GM19324 (cell line): ENCODE data around the gene INPP4B.
"Not testable (repeated sequence)": the region's sequence is repeated elsewhere in the genome, so short reads cannot be mapped to it uniquely, and the experiment has no call there.

ENCODE experiments used
- ATAC-seq: cut with Tn5 transposase; IDR thresholded peaks from one replicate; pipeline ENCODE4 v1.9.1; 2021; ENCODE audit warnings: mild to moderate bottlenecking, moderate library complexity; ENCODE audit not compliant: unreplicated experiment, low FRiP score

INPP4B gene

GRCh38 chr4:142427456-142427855 is 418.6 kb downstream of the INPP4B start:
- ATAC-seq = no peak

DNA sequence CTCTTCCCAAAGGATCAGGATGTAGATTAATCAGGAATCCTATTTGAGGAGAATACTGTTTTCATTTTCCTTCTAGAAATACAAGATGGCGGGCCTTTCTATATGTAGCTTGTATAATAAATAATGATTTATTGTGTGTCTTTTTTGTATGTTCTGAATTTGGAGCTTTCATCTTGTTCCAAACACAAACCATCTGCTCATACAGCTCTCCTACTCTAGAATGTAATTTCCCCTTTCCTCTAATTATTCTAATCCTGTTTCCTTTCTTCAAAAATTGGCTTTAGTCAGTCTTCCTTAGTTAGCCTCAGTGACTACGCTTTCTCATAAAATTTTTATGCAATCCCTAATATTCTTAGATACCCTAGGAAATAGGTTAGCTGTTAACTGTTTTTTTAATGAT is 422.2 kb downstream of the INPP4B start:
- ATAC-seq = no peak

DNA sequence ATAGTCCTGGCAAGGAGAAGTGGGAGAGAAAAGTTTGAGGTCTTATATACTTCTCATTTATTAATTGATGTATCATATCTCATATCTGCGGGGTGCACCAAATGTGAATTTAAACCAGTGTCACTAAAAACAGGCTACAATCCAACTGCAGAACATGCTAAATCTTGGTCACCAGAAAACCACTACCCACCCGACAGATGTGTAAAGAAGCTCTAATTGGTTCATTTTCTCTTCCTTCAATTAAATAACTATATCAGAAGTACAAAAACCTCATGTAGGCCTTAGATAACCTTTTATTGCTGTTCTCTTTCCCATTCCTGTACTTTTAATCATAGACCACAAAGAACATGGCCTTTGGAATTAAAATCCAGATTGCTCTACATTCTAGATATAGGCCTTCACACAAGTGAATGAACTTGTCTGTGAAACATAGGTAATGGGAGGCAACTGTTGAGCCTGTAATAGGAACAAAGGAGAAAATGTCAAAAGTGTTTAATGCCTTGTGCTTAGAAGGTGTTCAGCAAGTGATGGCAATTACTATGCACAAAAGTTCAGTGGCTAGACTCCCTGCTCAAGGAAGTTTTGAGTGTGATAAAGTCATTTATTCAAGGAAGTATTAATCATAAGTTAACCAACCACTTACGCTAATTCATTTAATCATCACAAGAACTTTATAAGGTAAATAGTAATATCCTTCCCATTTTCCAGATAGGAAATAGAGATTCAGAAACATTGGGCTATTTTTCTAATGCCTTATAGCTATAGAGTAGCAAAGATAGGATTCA is 425.6 kb downstream of the INPP4B start:
- no peak for ATAC-seq

DNA sequence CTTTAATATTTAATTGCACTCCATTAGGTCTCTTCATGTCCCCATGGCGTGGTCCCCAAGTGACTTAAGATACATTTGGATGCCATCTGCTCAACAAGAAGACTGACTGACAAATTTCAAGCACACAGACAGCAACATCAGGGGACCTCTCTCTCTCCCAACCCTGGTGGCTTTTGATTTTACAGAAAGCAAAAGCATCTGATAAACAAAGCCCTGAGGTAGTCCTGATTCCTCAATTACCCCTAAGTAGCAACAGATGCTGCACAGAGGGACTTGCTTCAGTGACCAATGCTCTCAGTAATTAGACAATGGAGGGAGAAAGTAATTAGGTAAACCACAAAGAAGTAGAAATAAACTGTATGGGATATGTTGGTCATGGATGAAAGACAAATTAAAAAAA is 426.4 kb downstream of the INPP4B start:
- no peak for ATAC-seq

GRCh38 chr4:142418697-142419096 is 427.4 kb downstream of the INPP4B start:
- ATAC-seq = no peak

GRCh38 chr4:142416711-142417275 is 429.3 kb downstream of the INPP4B start:
- ATAC-seq = no peak

GRCh38 chr4:142416121-142416520 is 430.0 kb downstream of the INPP4B start:
- ATAC-seq = no peak

DNA sequence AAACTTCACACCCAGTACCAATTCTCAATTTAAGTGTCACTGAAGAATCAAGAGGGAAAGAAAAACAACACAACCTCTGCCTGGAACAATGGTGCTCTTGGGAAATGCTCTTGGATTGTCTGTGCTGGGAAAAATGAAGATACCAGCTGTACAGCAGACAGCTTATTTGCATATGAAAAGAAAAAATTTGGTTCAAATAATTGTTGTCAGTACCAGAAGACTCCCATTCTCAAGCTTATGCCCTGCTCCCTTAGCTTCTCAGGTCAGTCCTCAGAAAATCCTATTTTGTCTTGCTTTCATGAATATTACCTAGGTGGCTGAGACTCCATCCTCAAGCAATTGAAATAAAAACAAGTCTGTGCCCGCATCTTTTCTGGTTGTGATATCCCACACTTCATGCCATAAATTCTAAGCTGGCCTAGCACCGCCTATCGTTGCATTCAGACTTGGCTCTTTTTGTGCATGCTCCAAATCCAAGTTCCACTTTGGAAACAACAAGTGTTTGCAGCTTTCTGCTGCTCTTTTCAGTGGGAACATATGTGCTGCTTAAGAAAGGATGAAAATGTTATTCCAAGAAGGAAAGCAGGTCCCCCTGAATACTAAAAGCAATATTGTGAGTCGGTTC is 431.6 kb downstream of the INPP4B start:
- no peak for ATAC-seq

DNA sequence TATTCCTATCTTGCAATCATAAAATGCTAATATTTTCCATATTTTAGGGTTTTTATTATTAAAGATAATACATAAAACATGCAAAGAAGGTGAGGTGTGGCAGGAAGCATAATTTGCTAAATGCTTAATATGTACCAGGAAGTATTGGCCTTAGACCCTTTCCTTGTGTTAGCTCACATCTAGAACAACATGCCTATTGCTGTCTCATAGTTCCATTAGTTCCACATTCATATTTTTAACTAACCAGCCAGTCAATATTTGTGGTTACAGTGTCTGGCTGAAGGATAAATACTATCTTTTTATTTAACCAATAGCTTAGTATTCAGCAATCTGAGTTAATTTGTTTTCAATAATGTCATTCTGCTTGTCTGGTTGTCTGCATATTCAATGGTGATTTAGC is 432.6 kb downstream of the INPP4B start:
- ATAC-seq = no peak

DNA sequence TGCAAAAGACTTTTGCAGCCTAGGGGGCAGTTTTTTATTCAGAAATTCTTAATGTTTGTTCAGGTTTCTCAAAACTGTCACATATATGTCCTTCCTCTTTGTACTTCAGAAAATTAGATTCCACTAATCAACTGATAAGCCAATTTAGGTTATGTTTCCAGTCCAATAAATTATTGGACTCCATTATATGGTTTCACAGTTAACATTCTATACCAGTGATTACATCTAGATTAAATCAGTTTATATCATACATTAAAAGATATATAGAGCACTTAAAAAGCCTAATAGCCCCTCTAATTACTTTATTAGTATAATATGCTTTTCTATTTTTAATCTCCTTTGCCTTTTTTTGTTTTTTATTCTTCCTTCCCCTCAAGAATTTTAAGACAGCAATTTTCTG is 434.1 kb downstream of the INPP4B start:
- no peak for ATAC-seq

DNA sequence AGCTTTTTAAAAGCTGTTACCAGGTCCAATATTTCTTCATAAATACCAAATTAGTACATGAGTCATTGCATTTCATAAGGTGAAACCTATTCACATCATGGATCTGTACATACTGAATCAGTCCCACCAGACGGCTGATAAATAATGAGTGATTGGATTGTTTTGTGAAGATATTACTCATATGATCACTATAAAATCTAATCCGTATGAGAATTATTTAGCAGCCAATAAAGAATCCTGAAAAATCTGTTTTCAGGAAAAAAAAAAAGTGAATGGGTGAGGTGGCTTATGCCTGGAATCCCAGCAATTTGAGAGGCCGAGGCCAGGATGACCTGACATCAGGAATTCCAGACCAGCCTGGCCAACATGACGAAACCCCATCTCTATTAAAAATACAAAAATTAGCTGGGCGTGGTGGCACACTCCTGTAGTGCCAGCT is 438.1 kb downstream of the INPP4B start:
- ATAC-seq = no peak

- no peak for ATAC-seq
Observed at GRCh38 chr4:142407596-142407995, 438.5 kb downstream of the INPP4B start.

DNA sequence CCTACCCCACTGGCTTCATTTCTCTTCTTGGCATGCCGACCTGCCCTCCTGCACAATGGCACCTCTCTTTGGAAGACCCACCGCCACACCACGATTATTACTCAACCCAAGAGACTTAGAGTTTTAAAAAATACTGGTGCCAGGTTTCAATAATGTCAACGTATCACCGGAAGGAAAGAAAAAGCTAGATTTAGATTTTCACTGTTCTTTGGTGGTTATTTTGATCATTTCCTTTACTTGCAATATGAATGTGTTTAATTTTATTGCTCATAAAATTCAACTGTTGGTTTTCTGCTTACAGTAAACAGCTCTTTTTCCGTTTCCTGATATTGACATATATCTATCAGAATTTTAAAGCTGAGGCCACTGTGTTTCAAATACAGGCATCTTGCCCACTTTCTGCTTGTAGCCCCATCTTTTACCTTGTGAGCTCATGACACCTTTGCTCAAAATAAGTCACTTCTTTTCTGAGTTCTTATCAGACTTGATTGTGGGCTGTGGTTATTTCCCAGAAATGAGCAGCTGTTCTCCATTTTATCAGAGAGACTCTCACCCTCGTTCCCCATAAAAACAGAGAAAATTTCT is 439.1 kb downstream of the INPP4B start:
- ATAC-seq = no peak

DNA sequence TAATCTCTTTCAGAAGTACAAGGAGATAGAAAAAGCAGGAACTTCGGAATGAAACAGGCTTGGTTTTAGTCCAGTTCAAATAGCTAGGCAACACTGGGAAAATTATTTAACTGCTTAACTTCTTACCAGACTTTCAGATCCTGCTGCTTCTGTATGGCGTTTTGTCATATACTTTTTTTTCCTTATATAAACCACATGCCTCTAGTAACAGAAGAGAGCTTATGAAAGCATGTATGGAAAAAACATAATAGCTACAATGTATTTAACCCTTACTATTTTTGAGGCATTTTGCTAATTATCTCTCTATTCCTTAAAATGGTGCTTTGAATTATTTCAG is 439.6 kb downstream of the INPP4B start:
- no peak for ATAC-seq

GRCh38 chr4:142405695-142406498 is 440.2 kb downstream of the INPP4B start:
- ATAC-seq = peak; percentile 21

DNA sequence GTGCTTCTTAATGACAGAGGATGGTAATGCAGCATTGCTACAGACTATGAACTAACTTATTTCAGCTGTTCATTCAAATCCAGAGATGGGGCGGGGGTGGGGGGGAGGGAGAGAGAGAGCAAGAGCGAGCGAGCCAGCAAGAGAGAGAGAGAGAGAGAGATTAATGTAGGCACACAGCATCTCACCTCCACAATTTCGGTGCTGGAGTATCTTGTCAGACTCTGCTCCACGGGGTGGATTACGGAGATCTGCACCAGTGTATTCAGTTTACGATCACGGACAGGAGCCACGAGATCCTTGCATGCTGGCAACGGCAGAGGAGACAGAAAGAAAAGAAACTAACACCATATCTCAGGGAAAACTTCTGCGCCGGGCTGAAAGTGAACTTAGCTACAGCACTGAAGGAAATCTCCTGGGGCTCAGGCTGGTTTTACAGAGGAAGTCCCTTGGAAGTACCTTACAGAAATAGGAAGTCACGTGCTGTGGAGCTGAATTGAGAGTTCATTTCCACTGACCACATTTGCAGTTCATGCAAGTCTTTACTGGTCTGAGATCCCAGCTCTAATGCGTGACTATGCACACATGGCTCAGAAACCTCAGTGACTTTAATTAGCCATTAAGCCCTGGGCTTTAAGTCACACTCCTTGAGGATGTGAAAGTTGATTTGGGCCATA is 440.9 kb downstream of the INPP4B start:
- peak; percentile 51 for ATAC-seq

DNA sequence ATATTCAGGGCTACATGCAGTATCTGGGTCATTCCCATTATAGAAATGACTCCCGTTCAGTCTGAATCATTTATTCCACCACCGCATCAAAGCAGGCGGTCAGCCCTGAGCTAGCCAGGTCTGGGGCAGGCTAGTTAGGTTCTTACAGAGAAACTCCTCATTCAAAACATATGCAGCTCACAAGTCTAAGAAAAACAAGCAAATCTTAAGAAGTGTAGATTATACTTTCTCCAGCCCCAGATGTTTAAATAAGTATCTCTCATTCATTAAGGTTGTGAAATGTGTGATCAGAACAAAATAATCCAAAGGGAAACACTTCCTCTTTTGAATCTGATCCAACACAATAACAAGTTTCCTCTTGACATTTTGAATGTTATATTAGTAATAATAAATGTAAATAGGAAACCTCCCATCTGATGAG is 441.9 kb downstream of the INPP4B start:
- ATAC-seq = no peak

DNA sequence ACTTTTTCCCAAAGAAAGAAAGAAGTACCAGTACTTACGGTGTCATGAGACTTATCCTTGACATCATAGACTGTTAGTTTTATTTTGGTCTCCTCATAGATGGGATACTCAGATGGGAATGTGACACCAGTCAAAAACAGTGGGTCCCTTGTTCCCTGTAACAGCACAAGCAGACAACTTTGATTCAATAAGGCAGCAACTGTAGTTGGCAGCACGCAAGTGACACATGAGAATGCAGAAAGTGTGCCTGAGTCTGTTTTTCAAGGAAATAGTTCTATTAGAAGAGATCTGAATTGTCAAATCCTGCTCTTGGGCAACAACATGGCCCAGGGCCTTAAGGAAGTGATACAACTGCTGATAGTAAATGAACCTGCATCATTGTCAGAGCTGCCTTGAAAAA is 443.2 kb downstream of the INPP4B start:
- no peak for ATAC-seq

- ATAC-seq = no peak
Observed at GRCh38 chr4:142402156-142402555, 443.9 kb downstream of the INPP4B start.

- ATAC-seq = not testable (repeated sequence)
Observed at GRCh38 chr4:142397364-142397991, 448.6 kb downstream of the INPP4B start.
